IMR-90 (cell line): ENCODE measurements around the gene SLC12A4. TPM values are rescaled to one million over a fixed set of nuclear protein-coding genes. Genes with fewer than 3 reads are reported as not detected.

Source experiments
- ATAC-seq: fragments of 200-7000 bp; cut with Tn5 transposase; 2 replicates; pipeline ENCODE4 v1.9.1; 2020; ENCODE audit warnings: low read depth, mild to moderate bottlenecking, moderate library complexity
- BruUV-seq: library from RNA; stranded (reverse); fragments of 400-500 nt; replicated peaks from 2 replicates; lab custom pipeline; 2021; lab: Mats Ljungman, UMichigan
- CTCF ChIA-PET: fragments of 300-600 bp; formaldehyde crosslinking; extraction: SDS; loops from one replicate; lab custom pipeline; 2021; ENCODE audit warnings: antibody characterized with exemption; lab: Yijun Ruan, JAX
- POLR2A ChIA-PET: fragments of 300-600 bp; sonication (Branson Sonifier 250); formaldehyde crosslinking; loops from one replicate; lab custom pipeline; 2022; ENCODE audit warnings: antibody characterized with exemption; ENCODE audit not compliant: unreplicated experiment; lab: Charles Lee
- DNase-seq: peaks from one replicate; pipeline ENCODE4 v3.0.0; 2013
- H2AFZ ChIP-seq: replicated peaks from 2 replicates; pipeline ENCODE3; 2013; ENCODE audit warnings: low read length, mild to moderate bottlenecking; ENCODE audit not compliant: poor library complexity
- H2AK5ac ChIP-seq: 2 replicates; pipeline ENCODE4 v1.6.1; 2013; ENCODE audit warnings: low read depth, low read length, inconsistent platforms
- H2AK9ac ChIP-seq: replicated peaks from 2 replicates; pipeline ENCODE3; 2013; ENCODE audit warnings: mild to moderate bottlenecking, low read depth, low read length, moderate library complexity; ENCODE audit not compliant: poor library complexity
- H2BK120ac ChIP-seq: 2 replicates; pipeline ENCODE4 v1.6.1; 2013; ENCODE audit warnings: low read depth, low read length, inconsistent platforms
- H2BK15ac ChIP-seq: 3 replicates; pipeline ENCODE4 v1.6.1; 2013; ENCODE audit warnings: low read depth, low read length, inconsistent platforms
- H2BK20ac ChIP-seq: 2 replicates; pipeline ENCODE4 v1.6.1; 2013; ENCODE audit warnings: low read depth, mild to moderate bottlenecking, inconsistent platforms, low read length, moderate library complexity
- H2BK5ac ChIP-seq: 2 replicates; pipeline ENCODE4 v1.6.1; 2013; ENCODE audit warnings: mild to moderate bottlenecking, low read depth, low read length, inconsistent platforms; ENCODE audit not compliant: poor library complexity, severe bottlenecking
- H3K14ac ChIP-seq: replicated peaks from 2 replicates; pipeline ENCODE4 v1.6.1; 2013; ENCODE audit warnings: low read depth, low read length, inconsistent platforms
- H3K18ac ChIP-seq: 2 replicates; pipeline ENCODE4 v1.6.1; 2013; ENCODE audit warnings: low read depth, low read length, control low read depth
- H3K23ac ChIP-seq: 2 replicates; pipeline ENCODE4 v1.6.1; 2013; ENCODE audit warnings: low read depth, low read length, inconsistent platforms
- H3K27ac ChIP-seq: 2 replicates; pipeline ENCODE4 v1.5.1; 2013; ENCODE audit warnings: mild to moderate bottlenecking, control low read depth, low read length; ENCODE audit not compliant: insufficient read depth
- H3K27me3 ChIP-seq: 2 replicates; pipeline ENCODE4 v1.6.1; 2013; ENCODE audit warnings: low read length; ENCODE audit not compliant: control insufficient read depth, insufficient read depth
- H3K36me3 ChIP-seq: 2 replicates; pipeline ENCODE4 v1.6.1; 2013; ENCODE audit warnings: low read length, mixed read lengths; ENCODE audit not compliant: control insufficient read depth, insufficient read depth
- H3K4ac ChIP-seq: 2 replicates; pipeline ENCODE4 v1.6.1; 2013; ENCODE audit warnings: low read depth, low read length, inconsistent platforms
- H3K4me1 ChIP-seq: 2 replicates; pipeline ENCODE4 v1.6.1; 2013; ENCODE audit warnings: low read length, mixed read lengths; ENCODE audit not compliant: control insufficient read depth, insufficient read depth
- H3K4me2 ChIP-seq: 2 replicates; pipeline ENCODE4 v1.6.1; 2013; ENCODE audit warnings: low read depth, mild to moderate bottlenecking, control low read depth, low read length, moderate library complexity
- H3K4me3 ChIP-seq: 2 replicates; pipeline ENCODE4 v1.5.1; 2013; ENCODE audit warnings: low read depth, mild to moderate bottlenecking, control low read depth, low read length, moderate library complexity; ENCODE audit not compliant: insufficient read depth
- H3K56ac ChIP-seq: 2 replicates; pipeline ENCODE4 v1.6.1; 2013; ENCODE audit warnings: low read length, inconsistent platforms; ENCODE audit not compliant: insufficient read depth; ENCODE audit errors: extremely low read depth
- H3K79me1 ChIP-seq, 2 experiments: 2 replicates each; pipeline ENCODE4 v1.6.1; 2013; ENCODE audit warnings: low read length in 2 of 2, inconsistent platforms in 1 of 2, low read depth in 1 of 2
- H3K9ac ChIP-seq: 2 replicates; pipeline ENCODE4 v1.6.1; 2013; ENCODE audit warnings: low read depth, low read length, control low read depth
- H3K9me1 ChIP-seq: 2 replicates; pipeline ENCODE4 v1.6.1; 2013; ENCODE audit warnings: low read length, inconsistent platforms; ENCODE audit not compliant: insufficient read depth
- H3K9me3 ChIP-seq: 2 replicates; pipeline ENCODE4 v1.6.1; 2013; ENCODE audit warnings: low read length; ENCODE audit not compliant: control insufficient read depth, insufficient read depth
- H4K20me1 ChIP-seq: 2 replicates; pipeline ENCODE4 v1.6.1; 2013; ENCODE audit warnings: low read length, inconsistent platforms; ENCODE audit not compliant: insufficient read depth
- H4K5ac ChIP-seq: 2 replicates; pipeline ENCODE4 v1.6.1; 2013; ENCODE audit warnings: mild to moderate bottlenecking, low read depth, low read length, control low read depth
- H4K8ac ChIP-seq, 2 experiments: 2 replicates each; pipeline ENCODE4 v1.6.1; 2013; ENCODE audit warnings: low read depth in 2 of 2, low read length in 2 of 2, control low read depth in 1 of 2, inconsistent platforms in 1 of 2
- H4K91ac ChIP-seq: 2 replicates; pipeline ENCODE4 v1.6.1; 2013; ENCODE audit warnings: low read depth, low read length, inconsistent platforms; ENCODE audit not compliant: insufficient read depth
- BHLHE40 ChIP-seq: fragments of 150-350 bp; IDR thresholded peaks from 2 replicates; pipeline ENCODE4 v1.6.1; 2016; ENCODE audit warnings: mild to moderate bottlenecking, low read depth, low read length
- CEBPB ChIP-seq: IDR thresholded peaks from 2 replicates; pipeline ENCODE4 v1.6.1; 2012; ENCODE audit warnings: low read depth, low read length, improper control_type of control experiment
- CHD1 ChIP-seq: IDR thresholded peaks from 2 replicates; pipeline ENCODE4 v1.6.1; 2012; ENCODE audit warnings: low read depth, low read length, improper control_type of control experiment
- FOS ChIP-seq: fragments of 150-350 bp; IDR thresholded peaks from 2 replicates; pipeline ENCODE4 v1.6.1; 2016; ENCODE audit warnings: low read depth, low read length
- MAFK ChIP-seq: IDR thresholded peaks from 2 replicates; pipeline ENCODE4 v1.6.1; 2012; ENCODE audit warnings: low read depth, low read length, improper control_type of control experiment
- MAZ ChIP-seq: IDR thresholded peaks from 2 replicates; pipeline ENCODE4 v1.6.1; 2012; ENCODE audit warnings: low read depth, mild to moderate bottlenecking, low read length, improper control_type of control experiment, moderate library complexity, borderline replicate concordance
- MXI1 ChIP-seq: IDR thresholded peaks from 2 replicates; pipeline ENCODE4 v1.6.1; 2012; ENCODE audit warnings: low read depth, mild to moderate bottlenecking, low read length, moderate library complexity, borderline replicate concordance
- NFE2L2 ChIP-seq: fragments of 150-350 bp; IDR thresholded peaks from 2 replicates; pipeline ENCODE4 v1.6.1; 2016; ENCODE audit warnings: low read depth, mild to moderate bottlenecking, low read length
- POLR2A ChIP-seq: IDR thresholded peaks from 2 replicates; pipeline ENCODE4 v1.6.1; 2012; ENCODE audit warnings: mild to moderate bottlenecking, low read depth, low read length
- RAD21 ChIP-seq: IDR thresholded peaks from 2 replicates; pipeline ENCODE4 v1.6.1; 2012; ENCODE audit warnings: low read length, improper control_type of control experiment
- RCOR1 ChIP-seq: IDR thresholded peaks from 2 replicates; pipeline ENCODE4 v1.6.1; 2012; ENCODE audit warnings: mild to moderate bottlenecking, low read length, improper control_type of control experiment; ENCODE audit not compliant: insufficient replicate concordance
- RFX5 ChIP-seq: IDR thresholded peaks from 2 replicates; pipeline ENCODE4 v1.8.0; 2012; ENCODE audit warnings: low read depth, mild to moderate bottlenecking, low read length, moderate library complexity
- SMC3 ChIP-seq: fragments of 150-350 bp; IDR thresholded peaks from 2 replicates; pipeline ENCODE4 v1.6.1; 2016; ENCODE audit warnings: low read depth, mild to moderate bottlenecking, antibody characterized with exemption, low read length, moderate library complexity
- WGBS, 2 experiments: methylation state at CpG; one replicate each; pipeline versions ENCODE4 v1.1.5 to v1.1.7; 2013; ENCODE audit warnings: missing lambda C conversion rate in 2 of 2; ENCODE audit not compliant: insufficient read length in 1 of 2; ENCODE audit errors: extremely low coverage in 2 of 2; 5-methylcytosine and 5-hydroxymethylcytosine counted together
- dilution Hi-C: fragments of 300-500 bp; cut with HindIII; formaldehyde crosslinking; loops from one replicate; pipeline ENCODE4 v1.14.3; 2018; ENCODE audit warnings: low sequenced_read_pairs; ENCODE audit not compliant: unreplicated experiment
- in situ Hi-C: fragments of 300-500 bp; cut with MboI; formaldehyde crosslinking; loops from 3 replicates; pipeline ENCODE4 v1.14.3; 2019; ENCODE audit warnings: low sequenced_read_pairs, inconsistent platforms, mixed read lengths
- intact Hi-C: fragments of 100-400 bp; cut with micrococcal nuclease; formaldehyde crosslinking; loops from 2 replicates; pipeline ENCODE4 v1.10.0; 2022
- polyA plus RNA-seq, 3 experiments: library from polyadenylated mRNA; depleted of rRNA; stranded (reverse); fragments of >200 nt; gene quantifications; 2 replicates each; pipeline ENCODE4 v1.2.3, GENCODE V29; 2012; ENCODE audit warnings: low replicate concordance in 1 of 3
- total RNA-seq: library from RNA; depleted of rRNA; stranded (reverse); fragments of >200 nt; gene quantifications from 2 replicates; pipeline ENCODE4 v1.2.3, GENCODE V29; 2012
- TF ChIP-seq, protein P1 (sequence below): fragments of 150-350 bp; IDR thresholded peaks from 2 replicates; pipeline ENCODE4 v1.6.1; 2016; ENCODE audit warnings: low read depth, mild to moderate bottlenecking, low read length, moderate library complexity, borderline replicate concordance
- TF ChIP-seq, protein P2 (sequence below): fragments of 150-350 bp; IDR thresholded peaks from 2 replicates; pipeline ENCODE4 v1.6.1; 2017; ENCODE audit warnings: mild to moderate bottlenecking, antibody characterized with exemption, low read length, low read depth
- TF ChIP-seq, protein P3 (sequence below): conservative IDR thresholded peaks from 2 replicates; pipeline ENCODE4 v1.5.1; 2012; ENCODE audit warnings: mild to moderate bottlenecking, low read depth, low read length, improper control_type of control experiment

Gene SLC12A4
- total and polyA plus RNA-seq, 2 of the 4 experiments (the other 2 are of a cell fraction) = 36.6 to 132 TPM

DNA sequence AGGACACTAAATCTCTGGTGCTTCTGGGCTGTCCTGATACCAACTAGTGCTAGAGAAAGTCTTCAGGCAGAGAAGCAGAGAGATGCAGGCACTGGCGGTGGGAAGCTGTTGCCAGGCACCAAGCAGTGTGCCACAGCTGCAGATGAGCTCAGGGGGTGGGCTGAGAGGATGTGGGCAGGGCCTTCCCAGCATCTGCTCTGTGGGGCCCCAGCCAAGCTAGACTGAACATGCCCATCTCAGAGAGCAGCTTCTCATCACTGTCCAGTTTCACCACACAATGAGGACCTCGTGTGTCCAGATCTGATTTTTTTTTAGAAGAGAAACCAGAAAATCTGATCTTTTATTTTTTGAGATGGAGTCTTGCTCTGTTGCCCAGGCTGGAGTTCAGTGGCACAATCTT is 58.3 kb downstream of the SLC12A4 start:
- Histone ChIP-seq H3K4me3 (no peak overlapping the region), H3K4ac (no peak overlapping the region), H4K8ac (no peak overlapping the region), H3K4me1 (no peaks in the 10 kb centered on the region), H3K9me3 (no peaks in the 10 kb centered on the region), H3K36me3 (peaks cover 27% of the 10 kb centered on the region), H3K9ac (no peak overlapping the region), H3K79me1 (peaks cover 7 to 49% of the 10 kb centered on the region in 2 experiments; a peak in 3 of 4 replicates), H3K23ac (no peak overlapping the region), H3K14ac (no peak overlapping the region), H3K27me3 (no peaks in the 10 kb centered on the region), H3K27ac (no peak overlapping the region), H3K4me2 (no peak overlapping the region), H2BK20ac (no peak overlapping the region), H2BK15ac (no peak overlapping the region), H4K5ac (no peak overlapping the region), H2AFZ (no peak overlapping the region), H2BK5ac (no peak overlapping the region), H3K9me1 (0 out of 2 replicates have a peak, but pooled peaks cover 4% of the 10 kb centered on the region), H4K91ac (no peak overlapping the region), H2AK5ac (no peak overlapping the region), H3K18ac (no peak overlapping the region), H2AK9ac (no peak overlapping the region), H3K56ac (no peak overlapping the region), H2BK120ac (no peak overlapping the region), H4K20me1 (peaks cover 14% of the 10 kb centered on the region; the same call in 1 of the 2 replicates)
- no TSS peak for BruUV-seq
- ChIA-PET POLR2A (no interaction called here), CTCF (interaction anchor here (0.5 to 1.2 kb wide), 2 partner anchors 26 to 91 kb away, joined by 3 to 14 read pairs; partner anchors contain the start of gene NRN1L)
- in situ Hi-C loops = no loop called here
- no CpG with 5 or more reads among the region's 2 CpGs for WGBS, 2 experiments
- DNase-seq (peak; percentile 69), ATAC-seq (peak; percentile 97)
- intact Hi-C loops = no loop called here
- dilution Hi-C loops = no loop called here
- TF ChIP-seq MXI1 = no peak; the same call in 1 of the 2 replicates
- TF ChIP-seq, protein P1, sequence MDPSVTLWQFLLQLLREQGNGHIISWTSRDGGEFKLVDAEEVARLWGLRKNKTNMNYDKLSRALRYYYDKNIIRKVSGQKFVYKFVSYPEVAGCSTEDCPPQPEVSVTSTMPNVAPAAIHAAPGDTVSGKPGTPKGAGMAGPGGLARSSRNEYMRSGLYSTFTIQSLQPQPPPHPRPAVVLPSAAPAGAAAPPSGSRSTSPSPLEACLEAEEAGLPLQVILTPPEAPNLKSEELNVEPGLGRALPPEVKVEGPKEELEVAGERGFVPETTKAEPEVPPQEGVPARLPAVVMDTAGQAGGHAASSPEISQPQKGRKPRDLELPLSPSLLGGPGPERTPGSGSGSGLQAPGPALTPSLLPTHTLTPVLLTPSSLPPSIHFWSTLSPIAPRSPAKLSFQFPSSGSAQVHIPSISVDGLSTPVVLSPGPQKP = no peak
- TF ChIP-seq, protein P2, sequence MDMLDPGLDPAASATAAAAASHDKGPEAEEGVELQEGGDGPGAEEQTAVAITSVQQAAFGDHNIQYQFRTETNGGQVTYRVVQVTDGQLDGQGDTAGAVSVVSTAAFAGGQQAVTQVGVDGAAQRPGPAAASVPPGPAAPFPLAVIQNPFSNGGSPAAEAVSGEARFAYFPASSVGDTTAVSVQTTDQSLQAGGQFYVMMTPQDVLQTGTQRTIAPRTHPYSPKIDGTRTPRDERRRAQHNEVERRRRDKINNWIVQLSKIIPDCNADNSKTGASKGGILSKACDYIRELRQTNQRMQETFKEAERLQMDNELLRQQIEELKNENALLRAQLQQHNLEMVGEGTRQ = no peak
- TF ChIP-seq CHD1 = no peak
- no peak for TF ChIP-seq SMC3
- no peak for TF ChIP-seq RFX5
- TF ChIP-seq MAZ = no peak; the same call in 1 of the 2 replicates
- no peak for TF ChIP-seq RCOR1
- TF ChIP-seq, protein P3, sequence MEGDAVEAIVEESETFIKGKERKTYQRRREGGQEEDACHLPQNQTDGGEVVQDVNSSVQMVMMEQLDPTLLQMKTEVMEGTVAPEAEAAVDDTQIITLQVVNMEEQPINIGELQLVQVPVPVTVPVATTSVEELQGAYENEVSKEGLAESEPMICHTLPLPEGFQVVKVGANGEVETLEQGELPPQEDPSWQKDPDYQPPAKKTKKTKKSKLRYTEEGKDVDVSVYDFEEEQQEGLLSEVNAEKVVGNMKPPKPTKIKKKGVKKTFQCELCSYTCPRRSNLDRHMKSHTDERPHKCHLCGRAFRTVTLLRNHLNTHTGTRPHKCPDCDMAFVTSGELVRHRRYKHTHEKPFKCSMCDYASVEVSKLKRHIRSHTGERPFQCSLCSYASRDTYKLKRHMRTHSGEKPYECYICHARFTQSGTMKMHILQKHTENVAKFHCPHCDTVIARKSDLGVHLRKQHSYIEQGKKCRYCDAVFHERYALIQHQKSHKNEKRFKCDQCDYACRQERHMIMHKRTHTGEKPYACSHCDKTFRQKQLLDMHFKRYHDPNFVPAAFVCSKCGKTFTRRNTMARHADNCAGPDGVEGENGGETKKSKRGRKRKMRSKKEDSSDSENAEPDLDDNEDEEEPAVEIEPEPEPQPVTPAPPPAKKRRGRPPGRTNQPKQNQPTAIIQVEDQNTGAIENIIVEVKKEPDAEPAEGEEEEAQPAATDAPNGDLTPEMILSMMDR = no peak
- no peak for TF ChIP-seq NFE2L2
- no peak for TF ChIP-seq BHLHE40
- TF ChIP-seq RAD21 = no peak
- TF ChIP-seq FOS = no peak
- no peak for TF ChIP-seq POLR2A
- TF ChIP-seq CEBPB = no peak
- no peak for TF ChIP-seq MAFK
